A549 (cell line): ENCODE data around the gene TMEM53.

Experiments
- FOSL2 ChIP-seq, 2 experiments: fragments of 450-650 bp in 1 of 2; fragments of >200 bp in 1 of 2; sonication (Bioruptor Twin) in 1 of 2; formaldehyde crosslinking; IDR thresholded peaks; 2 replicates each; pipeline versions ENCODE4 v1.5.0 to v1.6.1; 2016 to 2020; ENCODE audit warnings: mild to moderate bottlenecking in 1 of 2, moderate library complexity in 1 of 2
- JUN ChIP-seq, 2 experiments: fragments of >200 bp; sonication (Bioruptor Twin); formaldehyde crosslinking; IDR thresholded peaks; 2 replicates in 1 of 2; 3 replicates in 1 of 2; pipeline ENCODE4 v1.6.1; 2016 to 2017
- MYC ChIP-seq: IDR thresholded peaks from 2 replicates; pipeline ENCODE4 v1.6.1; 2012; ENCODE audit warnings: mild to moderate bottlenecking, inconsistent platforms, low read length, improper control_type of control experiment, borderline replicate concordance
- POLR2A ChIP-seq: IDR thresholded peaks from 2 replicates; pipeline ENCODE4 v1.6.1; 2012; ENCODE audit warnings: mild to moderate bottlenecking, low read length
- RCOR1 ChIP-seq: fragments of 150-350 bp; IDR thresholded peaks from 2 replicates; pipeline ENCODE4 v1.6.1; 2014; ENCODE audit warnings: antibody characterized with exemption, low read length, low read depth
- RFX5 ChIP-seq: fragments of 450-650 bp; IDR thresholded peaks from 2 replicates; pipeline ENCODE4 v1.7.1; 2014; ENCODE audit warnings: antibody characterized with exemption, mild to moderate bottlenecking, moderate library complexity
- SMC3 ChIP-seq: fragments of >200 bp; sonication (Bioruptor Twin); formaldehyde crosslinking; IDR thresholded peaks from 3 replicates; pipeline ENCODE4 v1.6.1; 2018; ENCODE audit warnings: inconsistent platforms
- TF ChIP-seq, protein P1 (sequence below): fragments of >200 bp; sonication (Bioruptor Twin); formaldehyde crosslinking; IDR thresholded peaks from 3 replicates; pipeline ENCODE4 v1.5.1; 2016
- TF ChIP-seq, protein P2 (sequence below): IDR thresholded peaks from 2 replicates; pipeline ENCODE4 v1.6.1; 2012
- TF ChIP-seq, protein P3 (sequence below): fragments of >200 bp; sonication (Bioruptor Twin); formaldehyde crosslinking; IDR thresholded peaks from 2 replicates; pipeline ENCODE4 v1.6.1; 2016

DNA sequence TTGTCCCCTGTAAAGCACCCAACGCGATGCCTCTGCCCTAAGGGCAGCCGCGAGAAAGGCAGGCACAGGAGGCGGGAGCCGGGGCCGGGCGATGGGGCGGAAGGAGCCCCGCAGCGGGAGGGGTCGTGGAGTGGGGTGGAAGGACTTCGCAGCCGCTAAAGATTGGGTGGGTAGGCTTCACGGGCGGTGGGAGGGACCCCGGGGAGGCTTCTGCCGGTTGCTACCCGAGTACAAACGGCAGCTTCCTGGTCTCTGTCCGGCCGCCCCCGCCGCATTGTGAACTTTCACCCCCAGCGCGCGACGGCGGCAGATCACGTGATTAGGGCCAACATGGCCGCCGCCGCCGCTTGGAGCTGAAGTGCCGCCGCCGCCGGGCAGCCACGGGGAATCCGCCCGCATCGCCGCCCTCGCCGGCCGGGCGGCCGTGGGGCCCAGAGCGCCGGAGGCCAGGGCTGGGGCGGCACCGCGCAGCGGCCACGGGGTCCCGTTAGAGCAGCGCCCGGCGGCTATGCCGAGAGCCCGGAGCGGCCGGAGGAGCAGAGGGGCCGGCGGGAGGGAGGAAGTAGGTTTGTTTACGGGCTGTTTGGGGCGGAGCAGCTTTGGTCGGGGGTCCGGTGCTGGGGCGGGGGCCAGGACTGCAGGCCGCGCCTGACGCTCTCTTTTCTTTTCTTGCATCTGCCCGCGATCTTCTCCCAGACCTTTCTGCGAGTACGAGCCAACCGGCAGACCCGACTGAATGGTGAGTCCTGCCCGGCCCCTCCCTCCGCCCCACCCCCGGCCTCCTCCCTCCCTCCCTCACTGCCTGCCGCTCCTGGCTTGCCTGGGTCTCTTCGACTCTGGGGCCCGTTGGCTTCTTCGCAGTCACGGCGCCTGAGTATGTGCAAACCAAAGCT lies 42.4 kb downstream of the TMEM53 start:
- TF ChIP-seq, protein P1, sequence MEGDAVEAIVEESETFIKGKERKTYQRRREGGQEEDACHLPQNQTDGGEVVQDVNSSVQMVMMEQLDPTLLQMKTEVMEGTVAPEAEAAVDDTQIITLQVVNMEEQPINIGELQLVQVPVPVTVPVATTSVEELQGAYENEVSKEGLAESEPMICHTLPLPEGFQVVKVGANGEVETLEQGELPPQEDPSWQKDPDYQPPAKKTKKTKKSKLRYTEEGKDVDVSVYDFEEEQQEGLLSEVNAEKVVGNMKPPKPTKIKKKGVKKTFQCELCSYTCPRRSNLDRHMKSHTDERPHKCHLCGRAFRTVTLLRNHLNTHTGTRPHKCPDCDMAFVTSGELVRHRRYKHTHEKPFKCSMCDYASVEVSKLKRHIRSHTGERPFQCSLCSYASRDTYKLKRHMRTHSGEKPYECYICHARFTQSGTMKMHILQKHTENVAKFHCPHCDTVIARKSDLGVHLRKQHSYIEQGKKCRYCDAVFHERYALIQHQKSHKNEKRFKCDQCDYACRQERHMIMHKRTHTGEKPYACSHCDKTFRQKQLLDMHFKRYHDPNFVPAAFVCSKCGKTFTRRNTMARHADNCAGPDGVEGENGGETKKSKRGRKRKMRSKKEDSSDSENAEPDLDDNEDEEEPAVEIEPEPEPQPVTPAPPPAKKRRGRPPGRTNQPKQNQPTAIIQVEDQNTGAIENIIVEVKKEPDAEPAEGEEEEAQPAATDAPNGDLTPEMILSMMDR, result no peak
- TF ChIP-seq MYC (peak; percentile 63; the same call in 1 of the 2 replicates), RFX5 (0 out of 2 replicates have a peak, but pooled peaks have one; percentile 15), SMC3 (no peak), POLR2A (peak; percentile 30), RCOR1 (no peak), JUN (IDR thresholded peaks at IDR 0.05) (peak; percentile 84 to 94), FOSL2 (IDR thresholded peaks at IDR 0.05) (no peak), FOSL2 (CRISPR knock-in tag; IDR thresholded peaks at IDR 0.05) (0 out of 2 replicates have a peak, but pooled peaks have one; percentile 21)
- TF ChIP-seq, protein P2, sequence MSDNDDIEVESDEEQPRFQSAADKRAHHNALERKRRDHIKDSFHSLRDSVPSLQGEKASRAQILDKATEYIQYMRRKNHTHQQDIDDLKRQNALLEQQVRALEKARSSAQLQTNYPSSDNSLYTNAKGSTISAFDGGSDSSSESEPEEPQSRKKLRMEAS, result peak; percentile 78
- TF ChIP-seq, protein P3, sequence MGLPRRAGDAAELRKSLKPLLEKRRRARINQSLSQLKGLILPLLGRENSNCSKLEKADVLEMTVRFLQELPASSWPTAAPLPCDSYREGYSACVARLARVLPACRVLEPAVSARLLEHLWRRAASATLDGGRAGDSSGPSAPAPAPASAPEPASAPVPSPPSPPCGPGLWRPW, result no peak
